ENCODE results near the gene DR1. TPM values are rescaled to one million over a fixed set of nuclear protein-coding genes. Genes with fewer than 3 reads are reported as not detected.

DR1 gene
- total RNA-seq, result 28.6 and 59.4 TPM in 2 replicates

GRCh38 chr1:93345633-93346420 lies at the start of gene DR1:
Gene DR1 (plus strand): TSS chr1:93345907. CDS start chr1:93346646, 739 bp downstream.

Other genes starting within 250 kb of the DR1 start
- gene TMED5, start 165.5 kb upstream of the DR1 start, total RNA-seq, result 44.4 and 46.4 TPM in 2 replicates
- gene CCDC18, start 165.2 kb upstream of the DR1 start, total RNA-seq, result 9.1 and 18.8 TPM in 2 replicates
- 41.6 and 47.1 TPM in 2 replicates for gene FNBP1L, start 102.2 kb downstream of the DR1 start, total RNA-seq

Data from epithelial cell of umbilical artery (primary cell).